ENCODE measurements around the gene VPS35L. TPM values are rescaled to one million over a fixed set of nuclear protein-coding genes. Genes with fewer than 3 reads are reported as not detected.

VPS35L gene
- total RNA-seq, 1 donor from 2014 or later = 62.0 TPM

GRCh38 chr16:19567560-19567959, 12.1 kb downstream of the VPS35L start:
- peak; percentile 51 for DNase-seq (ENCODE audit: extremely low spot score, unreplicated experiment)

DNA sequence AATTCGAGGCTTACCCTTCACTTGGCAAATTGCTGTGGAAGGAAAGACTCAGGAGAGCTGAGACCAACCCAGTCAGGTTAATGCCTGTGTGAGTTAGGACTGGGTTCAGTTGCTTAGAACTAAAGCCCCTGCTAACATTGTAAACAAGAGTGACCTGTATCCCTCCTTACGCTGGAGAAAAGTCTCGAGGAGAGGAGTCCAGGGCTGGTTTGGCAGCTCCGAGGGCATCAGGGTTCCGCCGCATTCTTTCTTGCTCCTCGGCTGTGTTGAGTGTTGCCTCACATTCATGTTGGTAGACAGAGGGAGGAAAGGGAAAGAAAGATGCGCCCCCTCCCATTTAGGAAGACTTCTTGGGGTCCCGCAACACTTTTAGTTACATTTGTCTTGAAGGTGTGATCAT, 18.5 kb downstream of the VPS35L start:
- no peak for DNase-seq (ENCODE audit: extremely low spot score, unreplicated experiment)
- Mint-ChIP-seq H3K27ac (no peak overlapping the region), H3K4me3 (no peak overlapping the region), H3K4me1 (ENCODE audit: unreplicated experiment) (no peaks in the 10 kb centered on the region), H3K36me3 (peaks cover 30% of the 10 kb centered on the region), H3K9me3 (no peaks in the 10 kb centered on the region), H3K27me3 (no peaks in the 10 kb centered on the region)
- TF ChIP-seq, protein P1, sequence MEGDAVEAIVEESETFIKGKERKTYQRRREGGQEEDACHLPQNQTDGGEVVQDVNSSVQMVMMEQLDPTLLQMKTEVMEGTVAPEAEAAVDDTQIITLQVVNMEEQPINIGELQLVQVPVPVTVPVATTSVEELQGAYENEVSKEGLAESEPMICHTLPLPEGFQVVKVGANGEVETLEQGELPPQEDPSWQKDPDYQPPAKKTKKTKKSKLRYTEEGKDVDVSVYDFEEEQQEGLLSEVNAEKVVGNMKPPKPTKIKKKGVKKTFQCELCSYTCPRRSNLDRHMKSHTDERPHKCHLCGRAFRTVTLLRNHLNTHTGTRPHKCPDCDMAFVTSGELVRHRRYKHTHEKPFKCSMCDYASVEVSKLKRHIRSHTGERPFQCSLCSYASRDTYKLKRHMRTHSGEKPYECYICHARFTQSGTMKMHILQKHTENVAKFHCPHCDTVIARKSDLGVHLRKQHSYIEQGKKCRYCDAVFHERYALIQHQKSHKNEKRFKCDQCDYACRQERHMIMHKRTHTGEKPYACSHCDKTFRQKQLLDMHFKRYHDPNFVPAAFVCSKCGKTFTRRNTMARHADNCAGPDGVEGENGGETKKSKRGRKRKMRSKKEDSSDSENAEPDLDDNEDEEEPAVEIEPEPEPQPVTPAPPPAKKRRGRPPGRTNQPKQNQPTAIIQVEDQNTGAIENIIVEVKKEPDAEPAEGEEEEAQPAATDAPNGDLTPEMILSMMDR (conservative IDR thresholded peaks at IDR 0.05) = no peak

More at GRCh38 chr16:19567560-19567959, 12.1 kb downstream of the VPS35L start:
- no peaks in the 10 kb centered on the region for H3K27me3 Mint-ChIP-seq
- H3K9me3 Mint-ChIP-seq = no peaks in the 10 kb centered on the region
- H3K4me3 Mint-ChIP-seq = no peak overlapping the region
- H3K4me1 Mint-ChIP-seq (ENCODE audit: unreplicated experiment) = no peaks in the 10 kb centered on the region
- TF ChIP-seq, protein P1 (conservative IDR thresholded peaks at IDR 0.05) = no peak
- H3K27ac Mint-ChIP-seq = no peak overlapping the region
- H3K36me3 Mint-ChIP-seq = peaks cover 15% of the 10 kb centered on the region

GRCh38 chr16:19574615-19575014, 19.1 kb downstream of the VPS35L start:
- no peaks in the 10 kb centered on the region for H3K27me3 Mint-ChIP-seq
- H3K4me3 Mint-ChIP-seq = no peak overlapping the region
- TF ChIP-seq, protein P1 (conservative IDR thresholded peaks at IDR 0.05) = no peak
- H3K36me3 Mint-ChIP-seq = peaks cover 32% of the 10 kb centered on the region
- no peaks in the 10 kb centered on the region for H3K9me3 Mint-ChIP-seq
- H3K4me1 Mint-ChIP-seq (ENCODE audit: unreplicated experiment) = no peaks in the 10 kb centered on the region
- H3K27ac Mint-ChIP-seq = no peak overlapping the region
- DNase-seq (ENCODE audit: extremely low spot score, unreplicated experiment) = no peak

DNA sequence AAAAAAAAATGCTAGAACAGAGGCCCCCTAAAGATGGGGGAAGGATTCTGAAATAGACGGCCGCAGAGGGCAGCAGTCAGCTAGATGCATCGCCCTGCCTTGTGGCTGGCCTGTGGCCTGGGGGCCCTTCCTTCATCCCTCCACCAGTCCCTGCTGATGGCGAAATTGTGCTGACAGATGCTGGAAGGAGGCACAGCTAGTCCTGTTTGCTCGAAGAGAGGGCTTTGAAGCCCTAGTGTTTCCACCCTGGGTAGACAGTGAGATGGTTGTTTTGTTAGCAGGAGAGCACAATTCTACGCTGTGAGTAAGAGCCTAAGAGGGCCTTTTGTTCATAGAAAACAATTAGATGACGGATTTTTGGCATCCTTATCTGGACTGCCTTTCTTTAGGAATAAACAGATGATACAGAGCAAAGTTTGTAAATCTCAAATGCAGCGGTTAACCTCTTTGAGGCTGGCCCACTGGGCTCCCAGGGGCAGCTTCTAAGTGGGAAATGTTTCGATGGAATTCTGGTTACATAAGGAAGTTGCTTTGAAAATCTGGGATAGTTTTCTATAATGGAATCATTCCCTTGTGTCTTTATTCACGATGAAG, 23.0 kb downstream of the VPS35L start:
- TF ChIP-seq, protein P1 (conservative IDR thresholded peaks at IDR 0.05) = no peak
- Mint-ChIP-seq H3K4me1 (ENCODE audit: unreplicated experiment) (no peaks in the 10 kb centered on the region), H3K27me3 (no peaks in the 10 kb centered on the region), H3K4me3 (no peak overlapping the region), H3K36me3 (peaks cover 46% of the 10 kb centered on the region), H3K9me3 (no peaks in the 10 kb centered on the region), H3K27ac (no peak overlapping the region)
- no peak for DNase-seq (ENCODE audit: extremely low spot score, unreplicated experiment)

GRCh38 chr16:19582050-19582831, 26.7 kb downstream of the VPS35L start:
- H3K27me3 Mint-ChIP-seq = no peaks in the 10 kb centered on the region
- no peaks in the 10 kb centered on the region for H3K4me1 Mint-ChIP-seq (ENCODE audit: unreplicated experiment)
- H3K36me3 Mint-ChIP-seq = peaks cover 49% of the 10 kb centered on the region
- no peaks in the 10 kb centered on the region for H3K9me3 Mint-ChIP-seq
- TF ChIP-seq, protein P1 (conservative IDR thresholded peaks at IDR 0.05) = no peak
- no peak overlapping the region for H3K4me3 Mint-ChIP-seq
- DNase-seq (ENCODE audit: extremely low spot score, unreplicated experiment) = no peak
- no peak overlapping the region for H3K27ac Mint-ChIP-seq
